Measurements from ENCODE around the gene SERPINF2. TPM values are rescaled to one million over a fixed set of nuclear protein-coding genes. Genes with fewer than 3 reads are reported as not detected.
"Not testable (repeated sequence)": the region's sequence is repeated elsewhere in the genome, so short reads cannot be mapped to it uniquely, and the experiment has no call there.

Gene SERPINF2
- total RNA-seq, 1 donor from 2014 or later = 1.2 TPM

DNA sequence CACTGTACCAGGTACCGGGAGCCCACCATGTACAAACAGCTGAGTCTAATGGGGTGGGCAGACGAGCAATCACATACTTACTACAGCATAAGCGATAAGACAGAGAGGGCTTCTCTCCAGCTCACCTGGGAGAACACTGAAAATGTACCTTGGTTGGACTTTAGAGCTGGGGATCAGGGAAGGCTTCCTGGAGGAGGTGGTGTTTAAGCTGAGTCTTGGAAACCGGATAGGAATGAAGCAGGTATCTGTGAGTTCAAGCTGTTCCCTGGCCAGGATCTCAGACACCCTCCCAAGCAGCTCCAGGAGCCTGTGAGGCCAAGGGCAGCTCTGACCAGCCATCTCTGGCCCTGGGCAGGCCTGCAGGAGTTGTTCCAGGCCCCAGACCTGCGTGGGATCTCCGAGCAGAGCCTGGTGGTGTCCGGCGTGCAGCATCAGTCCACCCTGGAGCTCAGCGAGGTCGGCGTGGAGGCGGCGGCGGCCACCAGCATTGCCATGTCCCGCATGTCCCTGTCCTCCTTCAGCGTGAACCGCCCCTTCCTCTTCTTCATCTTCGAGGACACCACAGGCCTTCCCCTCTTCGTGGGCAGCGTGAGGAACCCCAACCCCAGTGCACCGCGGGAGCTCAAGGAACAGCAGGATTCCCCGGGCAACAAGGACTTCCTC, 11.2 kb downstream of the SERPINF2 start:
- no peak for DNase-seq (ENCODE audit: low spot score)
- intact Hi-C loops (cut with DNase I) = no loop called here

- intact Hi-C loops (cut with DNase I) = no loop called here
- no peak for DNase-seq (ENCODE audit: low spot score)
Observed at GRCh38 chr17:1754430-1755112, 11.9 kb downstream of the SERPINF2 start.

DNA sequence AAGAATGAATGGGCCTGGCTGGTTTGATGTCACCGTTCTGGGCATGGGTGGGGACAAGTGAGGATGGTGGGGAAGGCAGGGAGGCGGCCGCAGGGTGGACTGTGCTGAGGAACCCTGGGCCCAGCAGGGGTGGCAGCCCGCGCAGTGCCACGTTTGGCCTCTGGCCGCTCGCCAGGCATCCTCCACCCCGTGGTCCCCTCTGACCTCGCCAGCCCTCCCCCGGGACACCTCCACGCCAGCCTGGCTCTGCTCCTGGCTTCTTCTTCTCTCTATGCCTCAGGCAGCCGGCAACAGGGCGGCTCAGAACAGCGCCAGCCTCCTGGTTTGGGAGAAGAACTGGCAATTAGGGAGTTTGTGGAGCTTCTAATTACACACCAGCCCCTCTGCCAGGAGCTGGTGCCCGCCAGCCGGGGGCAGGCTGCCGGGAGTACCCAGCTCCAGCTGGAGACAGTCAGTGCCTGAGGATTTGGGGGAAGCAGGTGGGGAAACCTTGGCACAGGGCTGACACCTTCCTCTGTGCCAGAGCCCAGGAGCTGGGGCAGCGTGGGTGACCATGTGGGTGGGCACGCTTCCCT, 12.7 kb downstream of the SERPINF2 start:
- DNase-seq (ENCODE audit: low spot score) = no peak
- intact Hi-C loops (cut with DNase I) = no loop called here

DNA sequence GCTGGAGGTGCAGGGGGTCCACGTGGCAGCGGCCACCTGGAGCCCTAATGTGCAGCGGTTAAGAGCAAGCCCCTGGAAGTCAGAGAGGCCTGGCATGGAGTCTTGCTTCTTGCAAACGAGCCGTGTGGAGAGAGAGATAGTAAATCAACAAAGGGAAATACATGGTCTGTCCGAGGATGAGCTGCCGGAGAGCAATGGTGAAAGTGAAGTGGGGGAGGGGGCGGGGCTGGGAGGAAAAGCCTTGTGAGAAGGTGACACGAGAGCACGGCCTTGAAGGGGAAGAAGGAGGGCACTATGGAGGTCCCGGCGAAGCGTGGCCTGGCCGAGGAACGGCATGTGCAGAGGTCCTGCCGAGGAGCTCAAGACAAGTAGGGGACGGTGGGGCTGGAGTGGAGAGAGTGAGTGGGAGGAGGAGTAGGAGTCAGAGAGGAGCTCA, 13.2 kb downstream of the SERPINF2 start:
- no peak for DNase-seq (ENCODE audit: low spot score)
- intact Hi-C loops (cut with DNase I) = no loop called here

GRCh38 chr17:1758807-1759206, 16.1 kb downstream of the SERPINF2 start:
- no peak for DNase-seq (ENCODE audit: low spot score)
- intact Hi-C loops (cut with DNase I) = no loop called here

DNA sequence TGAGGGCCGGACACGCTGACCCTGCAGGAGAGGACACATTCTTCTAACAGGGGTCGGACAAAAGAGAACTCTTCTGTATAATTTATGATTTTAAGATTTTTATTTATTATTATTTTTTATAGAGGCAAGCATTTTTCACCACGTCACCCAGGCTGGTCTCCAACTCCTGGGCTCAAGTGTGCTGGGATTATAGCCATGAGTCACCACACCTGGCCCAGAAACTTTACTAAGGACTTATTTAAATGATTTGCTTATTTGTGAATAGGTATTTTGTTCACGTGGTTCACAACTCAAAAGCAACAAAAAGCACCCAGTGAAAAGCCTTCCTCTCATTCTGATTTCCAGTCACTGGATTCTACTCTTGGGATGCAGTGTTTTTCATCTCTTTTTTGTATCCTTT, 16.9 kb downstream of the SERPINF2 start:
- DNase-seq (ENCODE audit: low spot score) = no peak
- intact Hi-C loops (cut with DNase I) = no loop called here

DNA sequence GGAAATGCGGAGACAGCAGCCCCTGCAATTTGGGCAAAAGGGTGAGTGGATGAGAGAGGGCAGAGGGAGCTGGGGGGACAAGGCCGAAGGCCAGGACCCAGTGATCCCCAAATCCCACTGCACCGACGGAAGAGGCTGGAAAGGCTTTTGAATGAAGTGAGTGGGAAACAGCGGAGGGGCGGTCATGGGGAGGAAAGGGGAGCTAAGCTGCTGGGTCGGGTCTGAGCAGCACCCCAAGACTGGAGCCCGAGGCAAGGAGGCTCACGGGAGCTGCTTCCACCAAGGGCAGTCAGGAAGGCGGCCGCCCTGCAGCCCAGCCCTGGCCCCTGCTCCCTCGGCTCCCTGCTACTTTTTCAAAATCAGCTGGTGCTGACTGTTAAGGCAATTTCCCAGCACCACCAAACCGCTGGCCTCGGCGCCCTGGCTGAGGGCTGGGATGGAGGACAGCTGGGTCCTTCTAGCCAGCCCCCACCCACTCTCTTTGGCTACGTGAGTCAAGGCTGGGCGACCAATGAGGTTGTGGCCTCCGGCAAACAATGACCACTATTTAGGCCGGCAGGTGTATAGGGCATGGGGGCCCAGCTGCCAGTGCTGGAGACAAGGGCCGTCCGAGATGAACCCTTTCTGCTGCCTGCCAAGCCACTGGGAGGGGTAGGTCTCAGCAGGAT, 19.7 kb downstream of the SERPINF2 start:
- intact Hi-C loops (cut with DNase I) = loop anchor here (5.0 kb wide), 1 partner anchor 35 kb away; no protein-coding TSS in a partner anchor
- DNase-seq (ENCODE audit: low spot score) = no peak

GRCh38 chr17:1762901-1763898, 20.5 kb downstream of the SERPINF2 start:
- no peak for DNase-seq (ENCODE audit: low spot score)
- intact Hi-C loops (cut with DNase I) = loop anchor here (5.0 kb wide), 1 partner anchor 36 kb away; no protein-coding TSS in a partner anchor

DNA sequence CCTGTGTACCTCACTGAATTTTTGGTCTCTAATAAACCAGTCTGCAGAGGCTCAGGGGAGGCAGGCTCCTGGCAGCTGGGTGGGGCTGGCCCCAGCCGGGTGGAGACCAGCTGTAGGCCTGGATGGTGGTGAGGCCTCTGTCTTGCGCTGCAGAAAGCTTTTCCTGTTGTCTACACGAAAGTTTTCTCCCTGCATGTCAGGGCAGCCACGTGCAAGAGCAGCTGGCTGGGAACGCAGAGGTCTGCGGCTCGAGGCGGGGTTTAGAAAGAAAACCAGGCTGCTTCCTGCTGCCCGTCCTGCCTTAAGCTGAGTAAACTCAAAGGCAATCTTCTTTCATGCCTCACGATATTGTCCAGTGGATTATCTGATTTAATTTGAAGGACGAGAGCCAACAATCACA, 21.6 kb downstream of the SERPINF2 start:
- DNase-seq (ENCODE audit: low spot score) = no peak
- intact Hi-C loops (cut with DNase I) = loop anchor here (5.0 kb wide), 1 partner anchor 37 kb away; no protein-coding TSS in a partner anchor

- DNase-seq (ENCODE audit: low spot score) = not testable (repeated sequence)
- intact Hi-C loops (cut with DNase I) = loop anchor here (5.0 kb wide), 1 partner anchor 37 kb away; no protein-coding TSS in a partner anchor
Observed at GRCh38 chr17:1764705-1765104, 22.0 kb downstream of the SERPINF2 start.

DNA sequence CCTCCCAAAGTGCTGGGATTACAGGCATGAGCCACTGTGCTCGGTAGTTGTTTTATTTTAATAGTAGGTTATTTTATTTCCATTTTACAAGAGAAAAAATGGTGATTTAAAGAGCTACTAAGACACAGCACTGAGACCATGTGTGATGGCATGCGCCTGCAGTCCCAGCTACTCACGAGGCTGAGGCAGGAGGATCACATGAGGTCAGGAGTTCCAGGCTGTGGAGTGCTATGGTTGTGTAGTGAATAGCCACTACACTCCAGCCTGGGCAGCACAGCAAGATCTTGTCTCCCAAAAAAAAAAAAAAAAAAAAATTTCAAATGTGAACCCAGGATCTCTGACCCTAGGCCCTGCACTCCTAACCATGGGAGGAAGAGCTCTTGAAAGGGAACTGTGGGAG, 22.9 kb downstream of the SERPINF2 start:
- intact Hi-C loops (cut with DNase I) = no loop called here
- no peak for DNase-seq (ENCODE audit: low spot score)

DNA sequence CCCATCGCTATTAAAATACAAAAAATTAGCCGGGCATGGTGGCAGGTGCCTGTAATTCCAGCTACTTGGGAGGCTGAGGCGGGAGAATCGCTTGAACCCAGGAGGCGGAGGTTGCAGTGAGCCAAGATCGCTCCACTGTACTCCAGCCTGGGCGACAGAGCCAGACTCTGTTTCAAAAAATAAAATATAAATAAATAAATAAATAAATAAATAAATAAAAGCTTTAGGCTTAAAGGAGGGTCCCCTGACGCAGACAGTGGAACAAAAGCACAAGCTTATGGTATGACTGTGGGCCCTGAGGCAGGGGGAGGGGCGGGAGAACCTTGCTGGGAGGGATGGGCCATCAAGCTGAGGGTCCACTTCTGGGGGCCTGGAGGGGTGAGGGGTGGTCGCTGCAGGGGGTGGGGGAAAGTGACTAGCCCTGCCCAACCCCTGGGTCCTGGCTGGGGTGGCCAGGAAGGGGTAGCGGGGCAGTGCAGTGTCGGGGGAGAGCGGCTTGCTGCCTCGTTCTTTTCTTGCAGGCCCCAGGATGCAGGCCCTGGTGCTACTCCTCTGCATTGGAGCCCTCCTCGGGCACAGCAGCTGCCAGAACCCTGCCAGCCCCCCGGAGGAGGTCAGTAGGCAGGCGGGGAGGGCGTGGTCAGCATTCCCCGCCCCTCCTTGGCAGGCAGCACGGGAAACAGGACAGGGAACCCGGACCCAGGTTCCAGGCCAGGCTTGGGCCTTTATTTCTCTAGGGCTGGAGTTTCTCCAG, 23.9 kb downstream of the SERPINF2 start:
- DNase-seq (ENCODE audit: low spot score) = no peak
- intact Hi-C loops (cut with DNase I) = no loop called here

GRCh38 chr17:1767358-1767757, 24.7 kb downstream of the SERPINF2 start:
- intact Hi-C loops (cut with DNase I) = no loop called here
- DNase-seq (ENCODE audit: low spot score) = no peak

- intact Hi-C loops (cut with DNase I) = no loop called here
- no peak for DNase-seq (ENCODE audit: low spot score)
Observed at GRCh38 chr17:1769822-1770477, 27.3 kb downstream of the SERPINF2 start.

GRCh38 chr17:1773000-1773695, 30.5 kb downstream of the SERPINF2 start:
- intact Hi-C loops (cut with DNase I); DNase-seq (ENCODE audit: low spot score): not testable (repeated sequence)

GRCh38 chr17:1773696-1774181, 31.1 kb downstream of the SERPINF2 start:
- intact Hi-C loops (cut with DNase I) = no loop called here
- DNase-seq (ENCODE audit: low spot score) = no peak
